Thymus (tissue), 11 donors: Measurements from ENCODE around the gene SARM1. TPM values are rescaled to one million over a fixed set of nuclear protein-coding genes. Genes with fewer than 3 reads are reported as not detected.

Experiments
- DNase-seq, 9 donors: peaks; one replicate each; pipeline ENCODE4 v3.0.0-alpha.2; 2013; ENCODE audit warnings: low spot score in 9 of 9, low read depth in 6 of 9, missing footprints in 1 of 9
- H3K27ac ChIP-seq, 2 donors: one replicate each; pipeline ENCODE4 v1.5.1; 2013; ENCODE audit warnings: control low read depth in 1 of 2, low read depth in 1 of 2, low read length in 1 of 2, mild to moderate bottlenecking in 1 of 2, moderate library complexity in 1 of 2
- H3K27me3 ChIP-seq, 2 donors: one replicate each; pipeline ENCODE4 v1.5.1; 2013; ENCODE audit warnings: low read length in 1 of 2; ENCODE audit not compliant: control insufficient read depth in 2 of 2, insufficient read depth in 1 of 2
- H3K36me3 ChIP-seq, 2 donors: one replicate each; pipeline ENCODE4 v1.5.1; 2013; ENCODE audit warnings: low read length in 1 of 2, mild to moderate bottlenecking in 1 of 2, moderate library complexity in 1 of 2; ENCODE audit not compliant: control insufficient read depth in 2 of 2, insufficient read depth in 2 of 2
- H3K4me1 ChIP-seq, 2 donors: one replicate each; pipeline ENCODE4 v1.5.1; 2013; ENCODE audit warnings: low read length in 2 of 2; ENCODE audit not compliant: control insufficient read depth in 2 of 2, insufficient read depth in 2 of 2
- H3K4me3 ChIP-seq, 2 donors: one replicate each; pipeline ENCODE4 v1.5.1; 2013; ENCODE audit warnings: low read length in 2 of 2, control low read depth in 1 of 2, mild to moderate bottlenecking in 1 of 2
- H3K9me3 ChIP-seq, 2 donors: one replicate each; pipeline ENCODE4 v1.5.1; 2013; ENCODE audit warnings: low read length in 1 of 2, mild to moderate bottlenecking in 1 of 2; ENCODE audit not compliant: control insufficient read depth in 2 of 2, insufficient read depth in 1 of 2
- WGBS: extraction: QIAGEN DNeasy Blood & Tissue Kit; methylation state at CpG from one replicate; pipeline ENCODE4 v1.1.7; 2013; 5-methylcytosine and 5-hydroxymethylcytosine counted together
- polyA plus RNA-seq: library from polyadenylated mRNA; stranded (reverse); fragments of 200-250 nt; gene quantifications from one replicate; pipeline ENCODE4 v1.2.3, GENCODE V29; 2013
- total RNA-seq: library from RNA; stranded (reverse); fragments of 120-200 nt; gene quantifications from one replicate; pipeline ENCODE4 v1.2.4, GENCODE V29; 2013
- donor health status: healthy.

Gene SARM1
- total and polyA plus RNA-seq, 2 donors, result 1.2 to 5.4 TPM

- WGBS, result 99% methylated on average over 5 of the region's 5 CpGs
- H3K36me3 ChIP-seq, result peaks cover 44 to 45% of the 10 kb centered on the region in 2 donors
Measured at GRCh38 chr17:28330671-28331070, 40.8 kb upstream of the SARM1 start.

GRCh38 chr17:28331891-28332420, 39.5 kb upstream of the SARM1 start:
- 98% methylated on average over 6 of the region's 6 CpGs for WGBS
- no peak for DNase-seq
- H3K9me3 ChIP-seq, result no peaks in the 10 kb centered on the region
- no peaks in the 10 kb centered on the region for H3K27me3 ChIP-seq
- peaks cover 35 to 36% of the 10 kb centered on the region in 2 donors for H3K36me3 ChIP-seq
- H3K27ac ChIP-seq, result no peak overlapping the region
- H3K4me1 ChIP-seq, result peaks cover 18 to 19% of the 10 kb centered on the region in 2 donors
- H3K4me3 ChIP-seq, result no peak overlapping the region

More at GRCh38 chr17:28330671-28331070, 40.8 kb upstream of the SARM1 start:
- DNase-seq, result no peak
- no peak overlapping the region for H3K27ac ChIP-seq
- no peaks in the 10 kb centered on the region for H3K27me3 ChIP-seq
- H3K4me3 ChIP-seq, result no peak overlapping the region
- H3K4me1 ChIP-seq, result peaks cover 9 to 12% of the 10 kb centered on the region in 2 donors
- H3K9me3 ChIP-seq, result no peaks in the 10 kb centered on the region

GRCh38 chr17:28333083-28333746, 38.3 kb upstream of the SARM1 start:
- no peaks in the 10 kb centered on the region for H3K9me3 ChIP-seq
- no peaks in the 10 kb centered on the region for H3K27me3 ChIP-seq
- 92% methylated on average over 1 of the region's 1 CpG for WGBS
- H3K4me1 ChIP-seq, result peaks cover 19 to 21% of the 10 kb centered on the region in 2 donors
- H3K27ac ChIP-seq, result no peak overlapping the region
- no peak overlapping the region for H3K4me3 ChIP-seq
- H3K36me3 ChIP-seq, result peaks cover 24 to 31% of the 10 kb centered on the region in 2 donors
- DNase-seq, result no peak

- WGBS, result 78% methylated on average over 6 of the region's 6 CpGs
- no peaks in the 10 kb centered on the region for H3K27me3 ChIP-seq
- peak in 1 of 9 donors; percentile 19 for DNase-seq
Measured at GRCh38 chr17:28334171-28334570, 37.3 kb upstream of the SARM1 start.

GRCh38 chr17:28334666-28335200, 36.8 kb upstream of the SARM1 start:
- H3K27me3 ChIP-seq, result no peaks in the 10 kb centered on the region
- DNase-seq, result peak in 1 of 9 donors; percentile 23
- peaks cover 19 to 21% of the 10 kb centered on the region in 2 donors for H3K4me1 ChIP-seq
- peak overlapping the region; percentile 76 to 80 for H3K27ac ChIP-seq
- peak overlapping the region; percentile 76 to 84 for H3K4me3 ChIP-seq
- no peaks in the 10 kb centered on the region for H3K9me3 ChIP-seq
- WGBS, result 16% methylated on average over 18 of the region's 18 CpGs
- H3K36me3 ChIP-seq, result peaks cover 13 to 22% of the 10 kb centered on the region in 2 donors

More at GRCh38 chr17:28334171-28334570, 37.3 kb upstream of the SARM1 start:
- H3K27ac ChIP-seq, result peak overlapping the region in 1 of 2 donors; percentile 25
- peak overlapping the region in 1 of 2 donors; percentile 84 for H3K4me3 ChIP-seq
- H3K9me3 ChIP-seq, result no peaks in the 10 kb centered on the region
- H3K4me1 ChIP-seq, result peaks cover 19 to 21% of the 10 kb centered on the region in 2 donors
- H3K36me3 ChIP-seq, result peaks cover 17 to 23% of the 10 kb centered on the region in 2 donors

GRCh38 chr17:28335201-28335958, 36.1 kb upstream of the SARM1 start, which contains the start of the genes IFT20 and TNFAIP1:
Gene IFT20, minus strand, starts transcription at chr17:28335472. Its CDS starts 3,487 bp downstream, at chr17:28331985.
Gene TNFAIP1, plus strand, starts transcription at chr17:28335761. Its CDS starts 3,761 bp downstream, at chr17:28339522.
- H3K4me1 ChIP-seq, result peaks cover 19 to 21% of the 10 kb centered on the region in 2 donors
- DNase-seq, result peak; percentile 92 to 99 (median 98)
- under 1% methylated on average over 62 of the region's 62 CpGs for WGBS

GRCh38 chr17:28335959-28336871, 35.3 kb upstream of the SARM1 start:
- H3K27ac ChIP-seq, result peak overlapping the region; percentile 80 to 92
- no peaks in the 10 kb centered on the region for H3K9me3 ChIP-seq
- H3K4me1 ChIP-seq, result peaks cover 19 to 21% of the 10 kb centered on the region in 2 donors
- peaks cover 19 to 24% of the 10 kb centered on the region in 2 donors for H3K36me3 ChIP-seq
- peak in 1 of 9 donors; percentile 15 for DNase-seq
- WGBS, result 12% methylated on average over 29 of the region's 29 CpGs
- no peaks in the 10 kb centered on the region for H3K27me3 ChIP-seq
- H3K4me3 ChIP-seq, result peak overlapping the region; percentile 76 to 84

More at GRCh38 chr17:28335201-28335958, 36.1 kb upstream of the SARM1 start, which contains the start of the genes IFT20 and TNFAIP1:
- no peaks in the 10 kb centered on the region for H3K27me3 ChIP-seq
- H3K36me3 ChIP-seq, result peaks cover 18 to 25% of the 10 kb centered on the region in 2 donors
- H3K9me3 ChIP-seq, result no peaks in the 10 kb centered on the region
- peak within 1 kb of the TSS; percentile 80 to 92 for H3K27ac ChIP-seq
- peak within 1 kb of the TSS; percentile 76 to 84 for H3K4me3 ChIP-seq
